ENCODE data around the gene UBE2L5. TPM values are rescaled to one million over a fixed set of nuclear protein-coding genes. Genes with fewer than 3 reads are reported as not detected.
A peak's percentile ranks its signal among the peaks of the same experiment; 100 is the strongest.

UBE2L5 gene
- total and polyA plus RNA-seq, 2 of the 13 experiments (the other 11 are each of a cell fraction or from before 2014, with no cell fraction given), result 0.13 TPM; not detected in 1

DNA sequence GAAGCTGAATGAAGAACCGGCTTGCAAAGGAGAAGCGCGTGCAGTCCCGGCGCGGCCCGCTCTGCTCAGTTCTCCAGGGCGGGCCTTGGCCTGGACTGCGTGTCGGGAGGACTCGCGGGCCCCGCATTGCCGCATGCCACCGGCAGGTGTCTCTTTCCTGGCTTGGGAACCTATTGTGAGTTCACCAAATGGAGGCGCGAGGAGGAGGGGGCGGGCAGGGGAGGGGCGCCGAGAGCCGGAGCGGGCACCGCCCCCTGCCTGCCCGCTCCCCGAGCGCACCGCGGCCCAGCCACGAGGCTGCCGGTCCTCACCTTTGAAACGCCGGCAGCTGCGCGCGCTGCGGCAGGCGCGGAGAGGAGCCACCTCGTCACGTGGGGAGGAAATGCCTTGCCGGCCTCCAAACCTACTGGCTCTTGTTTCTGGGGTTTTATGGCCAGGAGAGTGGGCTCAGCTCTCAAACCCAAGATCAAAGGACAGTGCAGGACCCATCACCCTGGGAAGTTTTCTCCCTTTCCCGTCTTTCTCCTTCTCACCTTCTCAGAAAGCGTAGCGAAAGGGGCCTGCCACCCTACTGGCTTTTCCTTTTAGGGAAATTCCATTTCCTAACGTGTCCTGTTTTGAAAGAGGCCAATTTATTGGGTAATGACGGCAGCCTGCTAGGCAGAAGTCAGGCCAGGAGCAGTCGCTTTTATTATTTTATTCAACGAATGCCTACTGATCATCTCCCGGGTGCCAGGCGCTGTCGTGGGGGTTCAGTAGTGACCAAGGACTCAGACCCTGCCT, 13.8 kb upstream of the UBE2L5 start (continued):
- TF ChIP-seq ZNF784 (CRISPR knock-in tag; IDR thresholded peaks at IDR 0.05; ENCODE audit: borderline replicate concordance), result peak; percentile 28; the same call in 1 of the 2 replicates
- peak; percentile 72; the same call in 1 of the 2 replicates for TF ChIP-seq SMAD9 (CRISPR knock-in tag; IDR thresholded peaks at IDR 0.05)
- TF ChIP-seq TGIF2 (CRISPR knock-in tag; IDR thresholded peaks at IDR 0.05), result peak; percentile 86
- 0 out of 2 replicates have a peak, but pooled peaks have one; percentile 63 for TF ChIP-seq PAWR (CRISPR knock-in tag; IDR thresholded peaks at IDR 0.05; ENCODE audit: borderline replicate concordance)
- TF ChIP-seq, protein P1, sequence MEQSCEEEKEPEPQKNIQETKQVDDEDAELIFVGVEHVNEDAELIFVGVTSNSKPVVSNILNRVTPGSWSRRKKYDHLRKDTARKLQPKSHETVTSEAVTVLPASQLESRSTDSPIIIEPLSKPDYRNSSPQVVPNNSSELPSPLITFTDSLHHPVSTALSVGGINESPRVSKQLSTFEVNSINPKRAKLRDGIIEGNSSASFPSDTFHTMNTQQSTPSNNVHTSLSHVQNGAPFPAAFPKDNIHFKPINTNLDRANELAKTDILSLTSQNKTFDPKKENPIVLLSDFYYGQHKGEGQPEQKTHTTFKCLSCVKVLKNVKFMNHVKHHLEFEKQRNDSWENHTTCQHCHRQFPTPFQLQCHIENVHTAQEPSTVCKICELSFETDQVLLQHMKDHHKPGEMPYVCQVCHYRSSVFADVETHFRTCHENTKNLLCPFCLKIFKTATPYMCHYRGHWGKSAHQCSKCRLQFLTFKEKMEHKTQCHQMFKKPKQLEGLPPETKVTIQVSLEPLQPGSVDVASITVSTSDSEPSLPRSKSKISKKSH (CRISPR knock-in tag; IDR thresholded peaks at IDR 0.05; ENCODE audit: borderline replicate concordance), result peak; percentile 81; the same call in 1 of the 2 replicates
- TF ChIP-seq, protein P2, sequence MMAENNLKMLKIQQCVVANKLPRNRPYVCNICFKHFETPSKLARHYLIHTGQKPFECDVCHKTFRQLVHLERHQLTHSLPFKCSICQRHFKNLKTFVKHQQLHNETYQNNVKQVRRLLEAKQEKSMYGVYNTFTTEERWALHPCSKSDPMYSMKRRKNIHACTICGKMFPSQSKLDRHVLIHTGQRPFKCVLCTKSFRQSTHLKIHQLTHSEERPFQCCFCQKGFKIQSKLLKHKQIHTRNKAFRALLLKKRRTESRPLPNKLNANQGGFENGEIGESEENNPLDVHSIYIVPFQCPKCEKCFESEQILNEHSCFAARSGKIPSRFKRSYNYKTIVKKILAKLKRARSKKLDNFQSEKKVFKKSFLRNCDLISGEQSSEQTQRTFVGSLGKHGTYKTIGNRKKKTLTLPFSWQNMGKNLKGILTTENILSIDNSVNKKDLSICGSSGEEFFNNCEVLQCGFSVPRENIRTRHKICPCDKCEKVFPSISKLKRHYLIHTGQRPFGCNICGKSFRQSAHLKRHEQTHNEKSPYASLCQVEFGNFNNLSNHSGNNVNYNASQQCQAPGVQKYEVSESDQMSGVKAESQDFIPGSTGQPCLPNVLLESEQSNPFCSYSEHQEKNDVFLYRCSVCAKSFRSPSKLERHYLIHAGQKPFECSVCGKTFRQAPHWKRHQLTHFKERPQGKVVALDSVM (CRISPR knock-in tag; IDR thresholded peaks at IDR 0.05), result 0 out of 2 replicates have a peak, but pooled peaks have one; percentile 38
- peak; percentile 76; the same call in 1 of the 2 replicates for TF ChIP-seq ZNF17 (CRISPR knock-in tag; IDR thresholded peaks at IDR 0.05)
- no peak for TF ChIP-seq ETV5 (CRISPR knock-in tag; IDR thresholded peaks at IDR 0.05; ENCODE audit: borderline replicate concordance)
- peak; percentile 63 for TF ChIP-seq ZNF574 (CRISPR knock-in tag; IDR thresholded peaks at IDR 0.05)
- no peak for TF ChIP-seq ZNF180 (CRISPR knock-in tag; IDR thresholded peaks at IDR 0.05; ENCODE audit: borderline replicate concordance, low read depth)
- peak; percentile 68; the same call in 1 of the 2 replicates for TF ChIP-seq MEIS2 (CRISPR knock-in tag; IDR thresholded peaks at IDR 0.05)
- TF ChIP-seq ERF (CRISPR knock-in tag; IDR thresholded peaks at IDR 0.05), result 0 out of 2 replicates have a peak, but pooled peaks have one; percentile 25
- peak; percentile 26; the same call in 1 of the 2 replicates for TF ChIP-seq SRF (IDR thresholded peaks at IDR 0.05; ENCODE audit: low read depth, low read length)
- TF ChIP-seq ZNF331 (CRISPR knock-in tag; IDR thresholded peaks at IDR 0.05), result peak; percentile 85
- TF ChIP-seq, protein P3, sequence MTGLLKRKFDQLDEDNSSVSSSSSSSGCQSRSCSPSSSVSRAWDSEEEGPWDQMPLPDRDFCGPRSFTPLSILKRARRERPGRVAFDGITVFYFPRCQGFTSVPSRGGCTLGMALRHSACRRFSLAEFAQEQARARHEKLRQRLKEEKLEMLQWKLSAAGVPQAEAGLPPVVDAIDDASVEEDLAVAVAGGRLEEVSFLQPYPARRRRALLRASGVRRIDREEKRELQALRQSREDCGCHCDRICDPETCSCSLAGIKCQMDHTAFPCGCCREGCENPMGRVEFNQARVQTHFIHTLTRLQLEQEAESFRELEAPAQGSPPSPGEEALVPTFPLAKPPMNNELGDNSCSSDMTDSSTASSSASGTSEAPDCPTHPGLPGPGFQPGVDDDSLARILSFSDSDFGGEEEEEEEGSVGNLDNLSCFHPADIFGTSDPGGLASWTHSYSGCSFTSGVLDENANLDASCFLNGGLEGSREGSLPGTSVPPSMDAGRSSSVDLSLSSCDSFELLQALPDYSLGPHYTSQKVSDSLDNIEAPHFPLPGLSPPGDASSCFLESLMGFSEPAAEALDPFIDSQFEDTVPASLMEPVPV (CRISPR knock-in tag; IDR thresholded peaks at IDR 0.05), result no peak
- TF ChIP-seq, protein P4, sequence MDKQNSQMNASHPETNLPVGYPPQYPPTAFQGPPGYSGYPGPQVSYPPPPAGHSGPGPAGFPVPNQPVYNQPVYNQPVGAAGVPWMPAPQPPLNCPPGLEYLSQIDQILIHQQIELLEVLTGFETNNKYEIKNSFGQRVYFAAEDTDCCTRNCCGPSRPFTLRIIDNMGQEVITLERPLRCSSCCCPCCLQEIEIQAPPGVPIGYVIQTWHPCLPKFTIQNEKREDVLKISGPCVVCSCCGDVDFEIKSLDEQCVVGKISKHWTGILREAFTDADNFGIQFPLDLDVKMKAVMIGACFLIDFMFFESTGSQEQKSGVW (CRISPR knock-in tag; IDR thresholded peaks at IDR 0.05; ENCODE audit: borderline replicate concordance), result no peak
- TF ChIP-seq TSC22D2 (CRISPR knock-in tag; IDR thresholded peaks at IDR 0.05; ENCODE audit: borderline replicate concordance), result no peak
- TF ChIP-seq BRCA1 (CRISPR knock-in tag; IDR thresholded peaks at IDR 0.05), result peak; percentile 44; the same call in 1 of the 2 replicates

Data from HepG2 (cell line).